GM12878 (cell line): ENCODE measurements around the gene AURKA.

Experiments used
- BRCA1 ChIP-seq: IDR thresholded peaks from 2 replicates; pipeline ENCODE4 v1.6.1; 2011; ENCODE audit warnings: low read depth, low read length, improper control_type of control experiment
- CTCF ChIP-seq, 3 experiments: IDR thresholded peaks in 2 of 3; conservative IDR thresholded peaks in 1 of 3; 2 replicates each; pipeline ENCODE4 v1.5.1; 2011; ENCODE audit warnings: low read depth in 3 of 3, low read length in 3 of 3, mild to moderate bottlenecking in 3 of 3, control low read depth in 2 of 3, moderate library complexity in 2 of 3, inconsistent platforms in 1 of 3, mixed read lengths in 1 of 3; ENCODE audit not compliant: control insufficient read depth in 2 of 3, insufficient read depth in 1 of 3; ENCODE audit errors: extremely low read depth in 1 of 3
- EP300 ChIP-seq, 2 experiments: fragments of 150-350 bp in 1 of 2; IDR thresholded peaks; 2 replicates each; pipeline ENCODE4 v1.6.1; 2011 to 2012; ENCODE audit warnings: low read depth in 2 of 2, low read length in 2 of 2, borderline replicate concordance in 1 of 2, improper control_type of control experiment in 1 of 2, inconsistent platforms in 1 of 2; ENCODE audit not compliant: control insufficient read depth in 1 of 2
- GABPA ChIP-seq: IDR thresholded peaks from 2 replicates; pipeline ENCODE4 v1.6.1; 2014; ENCODE audit warnings: antibody characterized with exemption, low read depth, mild to moderate bottlenecking, inconsistent platforms
- NFIC ChIP-seq: IDR thresholded peaks from 2 replicates; pipeline ENCODE4 v1.6.1; 2012; ENCODE audit warnings: low read depth, mild to moderate bottlenecking, inconsistent platforms, low read length, moderate library complexity
- NFYB ChIP-seq: IDR thresholded peaks from 2 replicates; pipeline ENCODE4 v1.6.1; 2011; ENCODE audit warnings: low read depth, mild to moderate bottlenecking, low read length, improper control_type of control experiment, moderate library complexity; ENCODE audit not compliant: insufficient read depth
- POLR2A ChIP-seq: IDR thresholded peaks from 2 replicates; pipeline ENCODE4 v1.6.1; 2011; ENCODE audit warnings: low read depth, mild to moderate bottlenecking, low read length
- RAD51 ChIP-seq: fragments of 450-650 bp; IDR thresholded peaks from 2 replicates; pipeline ENCODE4 v1.6.1; 2016; ENCODE audit warnings: moderate library complexity, mild to moderate bottlenecking, inconsistent platforms
- SMAD1 ChIP-seq: fragments of 450-650 bp; IDR thresholded peaks from 2 replicates; pipeline ENCODE4 v1.6.1; 2018; ENCODE audit warnings: mild to moderate bottlenecking, low read depth; ENCODE audit not compliant: partially characterized antibody
- SUZ12 ChIP-seq: fragments of 200-600 bp; sonication (generic); IDR thresholded peaks from one replicate; pipeline ENCODE4 v1.6.1; 2018; ENCODE audit warnings: antibody characterized with exemption, mild to moderate bottlenecking; ENCODE audit not compliant: unreplicated experiment
- ZNF384 ChIP-seq: IDR thresholded peaks from 2 replicates; pipeline ENCODE4 v1.6.1; 2012; ENCODE audit warnings: low read depth, mild to moderate bottlenecking, low read length, improper control_type of control experiment, borderline replicate concordance
- TF ChIP-seq, protein P1 (sequence below): IDR thresholded peaks from 2 replicates; pipeline ENCODE4 v1.6.1; 2012; ENCODE audit warnings: mild to moderate bottlenecking, low read depth, low read length

- TF ChIP-seq CTCF (IDR thresholded peaks at IDR 0.05 in 2 of 3, conservative IDR thresholded peaks at IDR 0.05 in 1 of 3; ENCODE audit: control insufficient read depth in 2 of 3, extremely low read depth in 1 of 3, insufficient read depth in 1 of 3, low read depth in 3 of 3, low read length in 3 of 3) = no peak
- no peak for TF ChIP-seq GABPA
- TF ChIP-seq POLR2A = no peak
- TF ChIP-seq BRCA1 = no peak
- TF ChIP-seq, protein P1, sequence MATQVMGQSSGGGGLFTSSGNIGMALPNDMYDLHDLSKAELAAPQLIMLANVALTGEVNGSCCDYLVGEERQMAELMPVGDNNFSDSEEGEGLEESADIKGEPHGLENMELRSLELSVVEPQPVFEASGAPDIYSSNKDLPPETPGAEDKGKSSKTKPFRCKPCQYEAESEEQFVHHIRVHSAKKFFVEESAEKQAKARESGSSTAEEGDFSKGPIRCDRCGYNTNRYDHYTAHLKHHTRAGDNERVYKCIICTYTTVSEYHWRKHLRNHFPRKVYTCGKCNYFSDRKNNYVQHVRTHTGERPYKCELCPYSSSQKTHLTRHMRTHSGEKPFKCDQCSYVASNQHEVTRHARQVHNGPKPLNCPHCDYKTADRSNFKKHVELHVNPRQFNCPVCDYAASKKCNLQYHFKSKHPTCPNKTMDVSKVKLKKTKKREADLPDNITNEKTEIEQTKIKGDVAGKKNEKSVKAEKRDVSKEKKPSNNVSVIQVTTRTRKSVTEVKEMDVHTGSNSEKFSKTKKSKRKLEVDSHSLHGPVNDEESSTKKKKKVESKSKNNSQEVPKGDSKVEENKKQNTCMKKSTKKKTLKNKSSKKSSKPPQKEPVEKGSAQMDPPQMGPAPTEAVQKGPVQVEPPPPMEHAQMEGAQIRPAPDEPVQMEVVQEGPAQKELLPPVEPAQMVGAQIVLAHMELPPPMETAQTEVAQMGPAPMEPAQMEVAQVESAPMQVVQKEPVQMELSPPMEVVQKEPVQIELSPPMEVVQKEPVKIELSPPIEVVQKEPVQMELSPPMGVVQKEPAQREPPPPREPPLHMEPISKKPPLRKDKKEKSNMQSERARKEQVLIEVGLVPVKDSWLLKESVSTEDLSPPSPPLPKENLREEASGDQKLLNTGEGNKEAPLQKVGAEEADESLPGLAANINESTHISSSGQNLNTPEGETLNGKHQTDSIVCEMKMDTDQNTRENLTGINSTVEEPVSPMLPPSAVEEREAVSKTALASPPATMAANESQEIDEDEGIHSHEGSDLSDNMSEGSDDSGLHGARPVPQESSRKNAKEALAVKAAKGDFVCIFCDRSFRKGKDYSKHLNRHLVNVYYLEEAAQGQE = peak; percentile 86
- no peak for TF ChIP-seq ZNF384
- TF ChIP-seq RAD51 = no peak
- TF ChIP-seq NFYB = no peak
- no peak for TF ChIP-seq EP300 (IDR thresholded peaks at IDR 0.05; ENCODE audit: borderline replicate concordance in 1 of 2, control insufficient read depth in 1 of 2, low read depth in 2 of 2, low read length in 2 of 2)
- TF ChIP-seq NFIC = no peak
- no peak for TF ChIP-seq SMAD1
- no peak for TF ChIP-seq SUZ12
Measured at GRCh38 chr20:56328861-56329260, 63.2 kb downstream of the AURKA start.
